ENCODE measurements around the gene MTMR11. TPM values are rescaled to one million over a fixed set of nuclear protein-coding genes. Genes with fewer than 3 reads are reported as not detected.

The MTMR11 gene
- total RNA-seq, 1 donor from 2014 or later = 12.9 TPM

- intact Hi-C loops (cut with micrococcal nuclease) = loop anchor here (10.0 kb wide), 1 partner anchor 548 kb away; the partner anchor contains the start of gene TARS2
Measured at GRCh38 chr1:149936992-149937705, 470 bp upstream of the MTMR11 start.

- intact Hi-C loops (cut with micrococcal nuclease) = loop anchor here (10.0 kb wide), 1 partner anchor 550 kb away; the partner anchor contains the start of gene TARS2
Measured at GRCh38 chr1:149934356-149934755, 2.3 kb downstream of the MTMR11 start.

GRCh38 chr1:149933208-149933607 is 3.5 kb downstream of the MTMR11 start:
- intact Hi-C loops (cut with micrococcal nuclease) = loop anchor here (10.0 kb wide), 1 partner anchor 552 kb away; the partner anchor contains the start of gene TARS2

- intact Hi-C loops (cut with micrococcal nuclease) = loop anchor here (10.0 kb wide), 1 partner anchor 552 kb away; the partner anchor contains the start of gene TARS2
Measured at GRCh38 chr1:149932474-149932873, 4.2 kb downstream of the MTMR11 start.

- intact Hi-C loops (cut with micrococcal nuclease) = loop anchor here (10.0 kb wide), 1 partner anchor 554 kb away; the partner anchor contains the start of gene TARS2
Measured at GRCh38 chr1:149931212-149931790, 5.4 kb downstream of the MTMR11 start.

- intact Hi-C loops (cut with micrococcal nuclease) = loop anchor here (2.0 to 10.0 kb wide), 3 partner anchors 222 to 1079 kb away; partner anchors contain the start of genes PRUNE1 and TARS2
Measured at GRCh38 chr1:149929856-149930255, 6.8 kb downstream of the MTMR11 start.

GRCh38 chr1:149928401-149928724 is 8.3 kb downstream of the MTMR11 start:
- intact Hi-C loops (cut with micrococcal nuclease) = loop anchor here (2.0 to 5.0 kb wide), 2 partner anchors 224 to 1080 kb away; partner anchors contain the start of gene PRUNE1

- intact Hi-C loops (cut with micrococcal nuclease) = loop anchor here (1.0 to 5.0 kb wide), 9 partner anchors 10 to 1081 kb away; partner anchors contain the start of genes BOLA1, OTUD7B, PRUNE1 and SV2A
Measured at GRCh38 chr1:149927563-149928400, 8.9 kb downstream of the MTMR11 start, which contains the start of gene SF3B4. TSS of gene SF3B4 (minus strand) at chr1:149927803. CDS start at chr1:149927759, 44 bp downstream.

- intact Hi-C loops (cut with micrococcal nuclease) = loop anchor here (1.0 to 5.0 kb wide), 8 partner anchors 10 to 225 kb away; partner anchors contain the start of genes BOLA1, OTUD7B, SV2A and VPS45
Measured at GRCh38 chr1:149927056-149927562, 9.6 kb downstream of the MTMR11 start.

GRCh38 chr1:149926296-149926695 is 10.4 kb downstream of the MTMR11 start:
- intact Hi-C loops (cut with micrococcal nuclease) = loop anchor here (2.0 to 5.0 kb wide), 2 partner anchors 85 to 226 kb away; partner anchors contain the start of gene OTUD7B

- intact Hi-C loops (cut with micrococcal nuclease) = loop anchor here (2.0 to 5.0 kb wide), 2 partner anchors 85 to 227 kb away; partner anchors contain the start of gene OTUD7B
Measured at GRCh38 chr1:149925751-149926150, 10.9 kb downstream of the MTMR11 start.

GRCh38 chr1:149925345-149925744 is 11.3 kb downstream of the MTMR11 start:
- intact Hi-C loops (cut with micrococcal nuclease) = loop anchor here (5.0 kb wide), 1 partner anchor 227 kb away; no protein-coding TSS in a partner anchor

GRCh38 chr1:149923626-149924025 is 13.1 kb downstream of the MTMR11 start:
- intact Hi-C loops (cut with micrococcal nuclease) = no loop called here

GRCh38 chr1:149917571-149918144 is 19.0 kb downstream of the MTMR11 start, which contains the start of gene SV2A:
TSS of gene SV2A (minus strand) at chr1:149917844. CDS start at chr1:149913840, 4,004 bp downstream.
- intact Hi-C loops (cut with micrococcal nuclease) = loop anchor here (1.0 to 2.0 kb wide), 3 partner anchors 10 to 29 kb away; partner anchors contain the start of genes BOLA1 and SF3B4

- intact Hi-C loops (cut with micrococcal nuclease) = loop anchor here (1.0 kb wide), 2 partner anchors 10 to 29 kb away; partner anchors contain the start of gene SF3B4
Measured at GRCh38 chr1:149916898-149917252, 19.8 kb downstream of the MTMR11 start.

- intact Hi-C loops (cut with micrococcal nuclease) = no loop called here
Measured at GRCh38 chr1:149916193-149916897, 20.3 kb downstream of the MTMR11 start.

- intact Hi-C loops (cut with micrococcal nuclease) = no loop called here
Measured at GRCh38 chr1:149915429-149916192, 21.1 kb downstream of the MTMR11 start.

- intact Hi-C loops (cut with micrococcal nuclease) = no loop called here
Measured at GRCh38 chr1:149914545-149914944, 22.1 kb downstream of the MTMR11 start.

All from T-helper 1 cell treated with Interleukin-12 subunit alpha and Interleukin-12 subunit beta and Interleukin-4 antibody, amounts not matched to agents 30 ng/mL and 1 ng/mL, for 36 hours (primary cell).